H1 (cell line): ENCODE data around the gene DXO.
"Not testable (repeated sequence)": the region's sequence is repeated elsewhere in the genome, so short reads cannot be mapped to it uniquely, and the experiment has no call there.

Experiments
- EP300 ChIP-seq, 2 experiments: IDR thresholded peaks; 1 replicate in 1 of 2; 2 replicates in 1 of 2; pipeline ENCODE4 v1.6.1; 2011 to 2012; ENCODE audit warnings: low read depth in 2 of 2, low read length in 2 of 2, mild to moderate bottlenecking in 2 of 2, borderline replicate concordance in 1 of 2, inconsistent platforms in 1 of 2, moderate library complexity in 1 of 2
- GTF2F1 ChIP-seq: IDR thresholded peaks from 2 replicates; pipeline ENCODE4 v1.6.1; 2012; ENCODE audit warnings: low read depth, low read length, improper control_type of control experiment, borderline replicate concordance
- HDAC6 ChIP-seq: IDR thresholded peaks from one replicate; pipeline ENCODE4 v1.7.1; 2012; ENCODE audit warnings: low read depth, mild to moderate bottlenecking, inconsistent platforms, low read length, moderate library complexity
- JUN ChIP-seq: IDR thresholded peaks from 2 replicates; pipeline ENCODE4 v1.6.1; 2011; ENCODE audit warnings: low read depth, mild to moderate bottlenecking, improper control_type of control experiment, low read length
- POLR2A ChIP-seq, 2 experiments: IDR thresholded peaks; 1 replicate in 1 of 2; 2 replicates in 1 of 2; pipeline ENCODE4 v1.6.1; 2011; ENCODE audit warnings: low read depth in 2 of 2, low read length in 2 of 2, mild to moderate bottlenecking in 2 of 2; ENCODE audit errors: control extremely low read depth in 1 of 2
- TF ChIP-seq, protein P1 (sequence below), 3 experiments: IDR thresholded peaks; 1 replicate in 2 of 3; 2 replicates in 1 of 3; pipeline versions ENCODE4 v1.5.1 to v1.6.1; 2011; ENCODE audit warnings: low read length in 3 of 3, mild to moderate bottlenecking in 3 of 3, inconsistent platforms in 2 of 3, low read depth in 1 of 3, moderate library complexity in 1 of 3; ENCODE audit not compliant: insufficient read depth in 1 of 3; ENCODE audit errors: control extremely low read depth in 1 of 3

DNA sequence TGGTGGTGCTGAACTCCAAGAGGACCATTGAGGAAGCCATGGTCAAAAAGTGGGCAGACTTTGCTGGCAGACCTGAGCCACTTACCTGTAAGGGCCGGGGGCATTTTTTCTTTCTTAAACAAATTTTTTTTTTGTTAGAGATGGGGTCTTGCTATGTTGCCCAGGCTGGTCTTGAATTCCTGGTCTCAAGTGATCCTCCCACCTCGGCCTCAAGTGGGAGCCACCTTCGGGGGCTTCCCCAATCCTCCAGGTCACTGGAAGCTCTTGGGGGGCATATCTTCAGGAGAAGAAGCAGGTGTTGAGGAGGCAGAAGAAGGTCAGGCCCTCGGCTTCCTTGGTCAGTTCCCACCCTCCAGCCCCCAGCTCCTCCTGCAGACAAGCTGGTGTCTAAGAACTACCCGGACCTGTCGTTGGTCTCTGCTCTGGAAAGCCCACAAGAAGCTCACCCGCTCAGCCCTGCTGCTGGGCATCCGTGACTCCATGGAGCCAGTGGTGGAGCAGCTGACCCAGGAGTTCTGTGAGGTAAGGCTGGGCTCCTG, 34.1 kb upstream of the DXO start:
- TF ChIP-seq JUN; GTF2F1; POLR2A (IDR thresholded peaks at IDR 0.05; ENCODE audit: control extremely low read depth in 1 of 2, low read depth in 2 of 2, low read length in 2 of 2); EP300 (IDR thresholded peaks at IDR 0.05; ENCODE audit: borderline replicate concordance in 1 of 2, low read depth in 2 of 2, low read length in 2 of 2); HDAC6: not testable (repeated sequence)
- TF ChIP-seq, protein P1, sequence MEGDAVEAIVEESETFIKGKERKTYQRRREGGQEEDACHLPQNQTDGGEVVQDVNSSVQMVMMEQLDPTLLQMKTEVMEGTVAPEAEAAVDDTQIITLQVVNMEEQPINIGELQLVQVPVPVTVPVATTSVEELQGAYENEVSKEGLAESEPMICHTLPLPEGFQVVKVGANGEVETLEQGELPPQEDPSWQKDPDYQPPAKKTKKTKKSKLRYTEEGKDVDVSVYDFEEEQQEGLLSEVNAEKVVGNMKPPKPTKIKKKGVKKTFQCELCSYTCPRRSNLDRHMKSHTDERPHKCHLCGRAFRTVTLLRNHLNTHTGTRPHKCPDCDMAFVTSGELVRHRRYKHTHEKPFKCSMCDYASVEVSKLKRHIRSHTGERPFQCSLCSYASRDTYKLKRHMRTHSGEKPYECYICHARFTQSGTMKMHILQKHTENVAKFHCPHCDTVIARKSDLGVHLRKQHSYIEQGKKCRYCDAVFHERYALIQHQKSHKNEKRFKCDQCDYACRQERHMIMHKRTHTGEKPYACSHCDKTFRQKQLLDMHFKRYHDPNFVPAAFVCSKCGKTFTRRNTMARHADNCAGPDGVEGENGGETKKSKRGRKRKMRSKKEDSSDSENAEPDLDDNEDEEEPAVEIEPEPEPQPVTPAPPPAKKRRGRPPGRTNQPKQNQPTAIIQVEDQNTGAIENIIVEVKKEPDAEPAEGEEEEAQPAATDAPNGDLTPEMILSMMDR (IDR thresholded peaks at IDR 0.05; ENCODE audit: control extremely low read depth in 1 of 3, insufficient read depth in 1 of 3, low read depth in 1 of 3, low read length in 3 of 3): not testable (repeated sequence)
